C4-2B (cell line): ENCODE results near the gene CCNG1.
A peak's percentile ranks its signal among the peaks of the same experiment; 100 is the strongest.

ENCODE experiments used
- CTCF ChIP-seq: fragments of 450-650 bp; conservative IDR thresholded peaks from 2 replicates; pipeline ENCODE4 v1.5.1; 2017; ENCODE audit warnings: mild to moderate bottlenecking
- ZFX ChIP-seq: fragments of 450-650 bp; IDR thresholded peaks from 2 replicates; pipeline ENCODE4 v1.6.1; 2017

- TF ChIP-seq CTCF (no peak), ZFX (peak; percentile 82)
These were observed at the start of gene CCNG1 for GRCh38 chr5:163437309-163438182.
